Endothelial cell of umbilical vein (primary cell): ENCODE data around the gene MAN1A1. TPM values are rescaled to one million over a fixed set of nuclear protein-coding genes. Genes with fewer than 3 reads are reported as not detected.

ENCODE experiments used
- BruUV-seq: library from RNA; stranded (reverse); fragments of 400-500 nt; replicated peaks from 2 replicates; lab custom pipeline; 2021; lab: Mats Ljungman, UMichigan
- CTCF ChIA-PET: fragments of 300-600, 350-600 bp; sonication (Branson Sonifier 250); formaldehyde crosslinking; loops from one replicate; lab custom pipeline; 2021; ENCODE audit warnings: antibody characterized with exemption, inconsistent platforms; lab: Charles Lee
- POLR2A ChIA-PET: fragments of 300-600, 350-600 bp; sonication (Branson Sonifier 250); formaldehyde crosslinking; loops from one replicate; lab custom pipeline; 2021; ENCODE audit warnings: antibody characterized with exemption, inconsistent platforms; lab: Charles Lee
- DNase-seq: peaks from one replicate; pipeline ENCODE4 v3.0.0-alpha.2; 2011; ENCODE audit warnings: low read depth, low spot score
- FAIRE-seq: peaks from 2 replicates; lab custom pipeline; 2011; peaks lifted over from hg19 to GRCh38; lab: Jason Lieb, UNC
- H2AFZ ChIP-seq: 2 replicates; pipeline ENCODE4 v1.6.0; 2012; ENCODE audit warnings: low read depth, low read length, control low read depth, inconsistent platforms
- H3K27ac ChIP-seq: 2 replicates; pipeline ENCODE4 v1.5.1; 2011; ENCODE audit warnings: low read depth, mild to moderate bottlenecking, control low read depth, low read length, moderate library complexity; ENCODE audit not compliant: insufficient read depth
- H3K27me3 ChIP-seq, 2 experiments: 2 replicates each; pipeline versions ENCODE4 v1.6.0 to v1.6.1; 2011; ENCODE audit warnings: low read length in 2 of 2, mixed read lengths in 1 of 2; ENCODE audit not compliant: control insufficient read depth in 2 of 2, insufficient read depth in 2 of 2
- H3K36me3 ChIP-seq, 2 experiments: 2 replicates in 1 of 2; 3 replicates in 1 of 2; pipeline ENCODE4 v1.5.1; 2011; ENCODE audit warnings: low read length in 2 of 2, mild to moderate bottlenecking in 1 of 2, moderate library complexity in 1 of 2; ENCODE audit not compliant: control insufficient read depth in 2 of 2, insufficient read depth in 2 of 2; ENCODE audit errors: extremely low read depth in 1 of 2
- H3K4me1 ChIP-seq: 3 replicates; pipeline ENCODE4 v1.5.1; 2011; ENCODE audit warnings: mild to moderate bottlenecking, low read length; ENCODE audit not compliant: control insufficient read depth, insufficient read depth; ENCODE audit errors: extremely low read depth
- H3K4me2 ChIP-seq: 2 replicates; pipeline ENCODE4 v1.6.1; 2011; ENCODE audit warnings: low read length, control low read depth, mixed read lengths; ENCODE audit not compliant: insufficient read depth
- H3K4me3 ChIP-seq, 3 experiments: fragments of 200-600 bp in 1 of 3; sonication (generic), shearing (Covaris generic) in 1 of 3; replicated peaks in 1 of 3; 2 replicates each; pipeline ENCODE4 v1.5.1; 2011 to 2016; ENCODE audit warnings: control low read depth in 3 of 3, low read length in 3 of 3, mild to moderate bottlenecking in 2 of 3, inconsistent platforms in 1 of 3, low read depth in 1 of 3, moderate library complexity in 1 of 3; ENCODE audit not compliant: insufficient read depth in 1 of 3
- H3K79me2 ChIP-seq: 2 replicates; pipeline ENCODE4 v1.6.0; 2012; ENCODE audit warnings: low read length, inconsistent platforms; ENCODE audit not compliant: control insufficient read depth, insufficient read depth
- H3K9ac ChIP-seq: replicated peaks from 2 replicates; pipeline ENCODE3; 2011; ENCODE audit warnings: low read length, control low read depth; ENCODE audit not compliant: insufficient read depth; ENCODE audit errors: extremely low read depth
- H3K9me1 ChIP-seq: replicated peaks from 3 replicates; pipeline ENCODE4 v1.6.0; 2011; ENCODE audit warnings: mild to moderate bottlenecking, low read length; ENCODE audit not compliant: control insufficient read depth, insufficient read depth; ENCODE audit errors: extremely low read depth
- H3K9me3 ChIP-seq: replicated peaks from 2 replicates; pipeline ENCODE4 v1.5.1; 2012; ENCODE audit warnings: low read length, inconsistent platforms; ENCODE audit not compliant: control insufficient read depth, insufficient read depth
- H4K20me1 ChIP-seq: replicated peaks from 2 replicates; pipeline ENCODE3; 2011; ENCODE audit warnings: mild to moderate bottlenecking, low read length; ENCODE audit not compliant: control insufficient read depth, insufficient read depth; ENCODE audit errors: extremely low read depth
- EZH2 ChIP-seq: IDR thresholded peaks from 2 replicates; pipeline ENCODE4 v1.6.1; 2012; ENCODE audit warnings: borderline replicate concordance, low read depth, mild to moderate bottlenecking, moderate library complexity, low read length, inconsistent platforms; ENCODE audit not compliant: severe bottlenecking
- FOS ChIP-seq: IDR thresholded peaks from 2 replicates; pipeline ENCODE4 v1.6.1; 2011; ENCODE audit warnings: mild to moderate bottlenecking, low read length, moderate library complexity, borderline replicate concordance; ENCODE audit not compliant: insufficient read depth
- GATA2 ChIP-seq: IDR thresholded peaks from 2 replicates; pipeline ENCODE4 v1.7.0; 2011; ENCODE audit warnings: low read depth, mild to moderate bottlenecking, moderate library complexity, mixed read lengths, low read length; ENCODE audit not compliant: insufficient read length, insufficient read depth
- JUN ChIP-seq: IDR thresholded peaks from 2 replicates; pipeline ENCODE4 v1.6.1; 2011; ENCODE audit warnings: borderline replicate concordance, low read depth; ENCODE audit not compliant: insufficient read length, insufficient read depth
- MYC ChIP-seq: IDR thresholded peaks from one replicate; pipeline ENCODE4 v1.6.1; 2011; ENCODE audit warnings: mild to moderate bottlenecking, low read depth, low read length
- POLR2A ChIP-seq: IDR thresholded peaks from 2 replicates; pipeline ENCODE4 v1.6.1; 2012; ENCODE audit warnings: low read depth, mild to moderate bottlenecking, control low read depth, low read length
- POLR2AphosphoS5 ChIP-seq: IDR thresholded peaks from 2 replicates; pipeline ENCODE4 v1.6.1; 2012; ENCODE audit warnings: low read depth, mild to moderate bottlenecking, control low read depth, low read length, moderate library complexity; ENCODE audit not compliant: insufficient read depth
- dilution Hi-C: fragments of 300-500 bp; cut with MboI; formaldehyde crosslinking; loops from one replicate; pipeline ENCODE4 v1.15.0; 2019; ENCODE audit warnings: low sequenced_read_pairs; ENCODE audit not compliant: extremely low pct_ligation_motif_present
- intact Hi-C: fragments of 100-400 bp; cut with micrococcal nuclease; formaldehyde crosslinking; loops from one replicate; pipeline ENCODE4 v1.10.0; 2022
- polyA plus RNA-seq, 4 experiments: library from polyadenylated mRNA; depleted of rRNA in 3 of 4; stranded (reverse) in 3 of 4; unstranded in 1 of 4; fragments of >200 nt; gene quantifications; 2 replicates each; pipeline versions ENCODE4 v1.2.1 to v1.2.3, GENCODE V29; 2011 to 2012; ENCODE audit warnings: missing spikeins in 1 of 4
- total RNA-seq: library from RNA; stranded (reverse); gene quantifications from 2 replicates; pipeline ENCODE4 v1.2.3, GENCODE V29; 2021
- TF ChIP-seq, protein P1 (sequence below), 2 donors: IDR thresholded peaks; 1 replicate in 1 of 2; 2 replicates in 1 of 2; pipeline ENCODE4 v1.5.1; 2011; ENCODE audit warnings: low read length in 2 of 2, mild to moderate bottlenecking in 2 of 2, moderate library complexity in 2 of 2, control low read depth in 1 of 2, inconsistent platforms in 1 of 2, low read depth in 1 of 2; ENCODE audit not compliant: insufficient read depth in 1 of 2; ENCODE audit errors: extremely low read depth in 1 of 2
- TF ChIP-seq, protein P2 (sequence below): IDR thresholded peaks from 2 replicates; pipeline ENCODE4 v1.6.1; 2011; ENCODE audit not compliant: insufficient read depth, insufficient read length

Gene MAN1A1
- total and polyA plus RNA-seq, 2 donors (not counting 3 experiments of a cell fraction or from before 2014, with no cell fraction given) = 3.3 to 12.9 TPM

DNA sequence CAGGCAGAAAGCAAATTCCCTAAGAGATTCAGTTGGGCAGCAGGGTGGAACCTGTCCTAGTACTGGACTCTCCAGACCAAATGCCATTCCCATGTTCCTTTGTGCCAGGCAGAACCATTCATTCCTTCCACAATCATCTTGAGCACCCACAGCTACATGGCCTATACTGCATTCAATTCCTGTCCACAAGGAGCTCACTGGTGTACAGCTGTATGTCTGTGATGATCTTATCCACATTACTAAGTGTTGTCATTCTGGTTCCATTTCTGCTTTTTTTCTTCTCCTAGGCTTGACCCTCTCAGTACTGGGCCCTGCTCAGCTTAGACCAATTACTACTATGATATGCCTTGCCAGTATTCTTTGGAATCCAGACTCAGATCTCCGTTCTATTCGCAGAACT lies 27.5 kb downstream of the MAN1A1 start:
- Histone ChIP-seq H3K9ac (no peak overlapping the region), H3K79me2 (no peaks in the 10 kb centered on the region), H3K4me1 (no peaks in the 10 kb centered on the region), H3K9me3 (no peaks in the 10 kb centered on the region), H3K27me3 (no peaks in the 10 kb centered on the region), H3K27ac (no peak overlapping the region), H3K9me1 (no peaks in the 10 kb centered on the region), H3K4me2 (no peak overlapping the region), H2AFZ (no peak overlapping the region), H4K20me1 (no peaks in the 10 kb centered on the region), H3K4me3 (no peak overlapping the region), H3K36me3 (no peaks in the 10 kb centered on the region)
- POLR2A ChIA-PET = no interaction called here
- intact Hi-C loops (no loop called here), dilution Hi-C loops (no loop called here)
- BruUV-seq = no TSS peak
- TF ChIP-seq POLR2AphosphoS5 (no peak), POLR2A (no peak), JUN (no peak), EZH2 (no peak), GATA2 (no peak), MYC (no peak), FOS (no peak)
- TF ChIP-seq, protein P1, sequence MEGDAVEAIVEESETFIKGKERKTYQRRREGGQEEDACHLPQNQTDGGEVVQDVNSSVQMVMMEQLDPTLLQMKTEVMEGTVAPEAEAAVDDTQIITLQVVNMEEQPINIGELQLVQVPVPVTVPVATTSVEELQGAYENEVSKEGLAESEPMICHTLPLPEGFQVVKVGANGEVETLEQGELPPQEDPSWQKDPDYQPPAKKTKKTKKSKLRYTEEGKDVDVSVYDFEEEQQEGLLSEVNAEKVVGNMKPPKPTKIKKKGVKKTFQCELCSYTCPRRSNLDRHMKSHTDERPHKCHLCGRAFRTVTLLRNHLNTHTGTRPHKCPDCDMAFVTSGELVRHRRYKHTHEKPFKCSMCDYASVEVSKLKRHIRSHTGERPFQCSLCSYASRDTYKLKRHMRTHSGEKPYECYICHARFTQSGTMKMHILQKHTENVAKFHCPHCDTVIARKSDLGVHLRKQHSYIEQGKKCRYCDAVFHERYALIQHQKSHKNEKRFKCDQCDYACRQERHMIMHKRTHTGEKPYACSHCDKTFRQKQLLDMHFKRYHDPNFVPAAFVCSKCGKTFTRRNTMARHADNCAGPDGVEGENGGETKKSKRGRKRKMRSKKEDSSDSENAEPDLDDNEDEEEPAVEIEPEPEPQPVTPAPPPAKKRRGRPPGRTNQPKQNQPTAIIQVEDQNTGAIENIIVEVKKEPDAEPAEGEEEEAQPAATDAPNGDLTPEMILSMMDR (IDR thresholded peaks at IDR 0.05; ENCODE audit: extremely low read depth in 1 of 2, insufficient read depth in 1 of 2, low read depth in 1 of 2, low read length in 2 of 2) = no peak
- TF ChIP-seq, protein P2, sequence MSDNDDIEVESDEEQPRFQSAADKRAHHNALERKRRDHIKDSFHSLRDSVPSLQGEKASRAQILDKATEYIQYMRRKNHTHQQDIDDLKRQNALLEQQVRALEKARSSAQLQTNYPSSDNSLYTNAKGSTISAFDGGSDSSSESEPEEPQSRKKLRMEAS = no peak
- CTCF ChIA-PET = interaction anchor here (1.2 kb wide), 1 partner anchor 173 kb away, joined by 3 read pairs; no protein-coding TSS in a partner anchor
- DNase-seq = no peak
- FAIRE-seq = no peak
